ENCODE measurements around the gene TNS3. TPM values are rescaled to one million over a fixed set of nuclear protein-coding genes. Genes with fewer than 3 reads are reported as not detected.

The TNS3 gene
- total RNA-seq, 1 donor from 2014 or later: 41.2 TPM

- TF ChIP-seq CTCF (IDR thresholded peaks at IDR 0.05; ENCODE audit: insufficient read depth, low read length, poor library complexity, severe bottlenecking): no peak
- Histone ChIP-seq H3K4me3 (ENCODE audit: low read depth, low read length) (no peak overlapping the region), H3K36me3 (ENCODE audit: control insufficient read depth, insufficient read depth, low read length) (peaks cover 5% of the 10 kb centered on the region), H3K27me3 (ENCODE audit: control insufficient read depth, insufficient read depth, low read length) (no peaks in the 10 kb centered on the region)
- no peak for DNase-seq (ENCODE audit: low read depth)
These were observed 280.8 kb downstream of the TNS3 start for GRCh38 chr7:47301105-47301477.

GRCh38 chr7:47300472-47301104 lies 281.3 kb downstream of the TNS3 start:
- peaks cover 5% of the 10 kb centered on the region for H3K36me3 ChIP-seq (ENCODE audit: control insufficient read depth, insufficient read depth, low read length)
- no peaks in the 10 kb centered on the region for H3K27me3 ChIP-seq (ENCODE audit: control insufficient read depth, insufficient read depth, low read length)
- TF ChIP-seq CTCF (IDR thresholded peaks at IDR 0.05; ENCODE audit: insufficient read depth, low read length, poor library complexity, severe bottlenecking): no peak
- no peak for DNase-seq (ENCODE audit: low read depth)
- H3K4me3 ChIP-seq (ENCODE audit: low read depth, low read length): no peak overlapping the region

GRCh38 chr7:47299496-47299895 lies 282.4 kb downstream of the TNS3 start:
- Histone ChIP-seq H3K4me3 (ENCODE audit: low read depth, low read length) (no peak overlapping the region), H3K36me3 (ENCODE audit: control insufficient read depth, insufficient read depth, low read length) (peaks cover 5% of the 10 kb centered on the region), H3K27me3 (ENCODE audit: control insufficient read depth, insufficient read depth, low read length) (no peaks in the 10 kb centered on the region)
- no peak for TF ChIP-seq CTCF (IDR thresholded peaks at IDR 0.05; ENCODE audit: insufficient read depth, low read length, poor library complexity, severe bottlenecking)
- DNase-seq (ENCODE audit: low read depth): no peak

- no peak for TF ChIP-seq CTCF (IDR thresholded peaks at IDR 0.05; ENCODE audit: insufficient read depth, low read length, poor library complexity, severe bottlenecking)
These were observed 283.3 kb downstream of the TNS3 start for GRCh38 chr7:47298636-47299035.

GRCh38 chr7:47297120-47297519 lies 284.8 kb downstream of the TNS3 start:
- DNase-seq (ENCODE audit: low read depth): no peak
- H3K36me3 ChIP-seq (ENCODE audit: control insufficient read depth, insufficient read depth, low read length): peaks cover 7% of the 10 kb centered on the region
- no peak for TF ChIP-seq CTCF (IDR thresholded peaks at IDR 0.05; ENCODE audit: insufficient read depth, low read length, poor library complexity, severe bottlenecking)
- no peak overlapping the region for H3K4me3 ChIP-seq (ENCODE audit: low read depth, low read length)
- no peaks in the 10 kb centered on the region for H3K27me3 ChIP-seq (ENCODE audit: control insufficient read depth, insufficient read depth, low read length)

More at GRCh38 chr7:47298636-47299035, 283.3 kb downstream of the TNS3 start:
- H3K4me3 ChIP-seq (ENCODE audit: low read depth, low read length): no peak overlapping the region
- H3K27me3 ChIP-seq (ENCODE audit: control insufficient read depth, insufficient read depth, low read length): no peaks in the 10 kb centered on the region
- peaks cover 5% of the 10 kb centered on the region for H3K36me3 ChIP-seq (ENCODE audit: control insufficient read depth, insufficient read depth, low read length)
- DNase-seq (ENCODE audit: low read depth): no peak

GRCh38 chr7:47295606-47296005 lies 286.3 kb downstream of the TNS3 start:
- DNase-seq (ENCODE audit: low read depth): no peak
- no peak overlapping the region for H3K4me3 ChIP-seq (ENCODE audit: low read depth, low read length)
- no peaks in the 10 kb centered on the region for H3K27me3 ChIP-seq (ENCODE audit: control insufficient read depth, insufficient read depth, low read length)
- peaks cover 5% of the 10 kb centered on the region for H3K36me3 ChIP-seq (ENCODE audit: control insufficient read depth, insufficient read depth, low read length)
- no peak for TF ChIP-seq CTCF (IDR thresholded peaks at IDR 0.05; ENCODE audit: insufficient read depth, low read length, poor library complexity, severe bottlenecking)
